Activated CD4-positive, alpha-beta T cell treated with anti-CD3 and anti-CD28 coated beads for 48 hours (primary cell): ENCODE measurements around the gene TJP3.
"Not testable (repeated sequence)": the region's sequence is repeated elsewhere in the genome, so short reads cannot be mapped to it uniquely, and the experiment has no call there.

Source experiments
- DNase-seq: peaks from one replicate; pipeline ENCODE4 v3.0.0-alpha.2; 2020

The TJP3 gene

GRCh38 chr19:3746371-3747056 lies 38.3 kb downstream of the TJP3 start:
- no peak for DNase-seq

GRCh38 chr19:3748965-3749364 lies 40.8 kb downstream of the TJP3 start:
- DNase-seq, result no peak

GRCh38 chr19:3750211-3750610 lies 42.0 kb downstream of the TJP3 start:
- DNase-seq, result no peak

- no peak for DNase-seq
These were observed 43.1 kb downstream of the TJP3 start for GRCh38 chr19:3751236-3751635.

GRCh38 chr19:3752492-3752891 lies 44.3 kb downstream of the TJP3 start:
- DNase-seq, result no peak

GRCh38 chr19:3753631-3754410 lies 45.6 kb downstream of the TJP3 start:
- no peak for DNase-seq

- DNase-seq, result not testable (repeated sequence)
These were observed 49.5 kb downstream of the TJP3 start for GRCh38 chr19:3757705-3758104.

- not testable (repeated sequence) for DNase-seq
These were observed 50.1 kb downstream of the TJP3 start for GRCh38 chr19:3758297-3758696.

GRCh38 chr19:3759482-3760254 lies 51.5 kb downstream of the TJP3 start:
- DNase-seq, result no peak

- no peak for DNase-seq
These were observed 52.7 kb downstream of the TJP3 start for GRCh38 chr19:3760871-3761361.

GRCh38 chr19:3761382-3762129 lies 53.4 kb downstream of the TJP3 start, which contains the start of gene APBA3:
Gene APBA3 (minus strand): TSS chr19:3761692. CDS start chr19:3760264, 1,428 bp downstream.
- DNase-seq, result peak; percentile 98

GRCh38 chr19:3762130-3762473 lies 53.9 kb downstream of the TJP3 start:
- DNase-seq, result no peak

GRCh38 chr19:3762501-3763459 lies 54.6 kb downstream of the TJP3 start, which contains the start of gene MRPL54:
Gene MRPL54 (plus strand): TSS chr19:3762682. CDS start chr19:3762701, 19 bp downstream.
- DNase-seq, result peak; percentile 100

- DNase-seq, result no peak
These were observed 56.9 kb downstream of the TJP3 start for GRCh38 chr19:3765121-3765520.

- DNase-seq, result not testable (repeated sequence)
These were observed 57.6 kb downstream of the TJP3 start for GRCh38 chr19:3765757-3766156.

- DNase-seq, result no peak
These were observed 58.3 kb downstream of the TJP3 start for GRCh38 chr19:3766520-3766919.

- no peak for DNase-seq
These were observed 58.9 kb downstream of the TJP3 start for GRCh38 chr19:3767050-3767449.

GRCh38 chr19:3768015-3768747 lies 60.0 kb downstream of the TJP3 start:
- DNase-seq, result no peak

GRCh38 chr19:3768748-3769099 lies 60.5 kb downstream of the TJP3 start:
- DNase-seq, result no peak

GRCh38 chr19:3769494-3769893 lies 61.3 kb downstream of the TJP3 start:
- DNase-seq, result no peak
